HepG2 (cell line): ENCODE results near the gene MYO7B. TPM values are rescaled to one million over a fixed set of nuclear protein-coding genes. Genes with fewer than 3 reads are reported as not detected.

Experiments used
- ARID4A ChIP-seq: sonication (generic); formaldehyde crosslinking; IDR thresholded peaks from 2 replicates; pipeline ENCODE4 v1.5.0; 2020; ENCODE audit warnings: mild to moderate bottlenecking, missing genetic modification reagents, borderline replicate concordance
- BORCS8-MEF2B ChIP-seq: sonication (generic); formaldehyde crosslinking; IDR thresholded peaks from 2 replicates; pipeline ENCODE4 v1.8.0; 2022; ENCODE audit warnings: mild to moderate bottlenecking, missing genetic modification reagents
- CREM ChIP-seq, 2 experiments: sonication (generic) in 1 of 2; formaldehyde crosslinking in 1 of 2; IDR thresholded peaks; 2 replicates each; pipeline versions ENCODE4 v1.4.0 to v1.6.1; 2016 to 2020; ENCODE audit warnings: antibody characterized with exemption in 1 of 2, mild to moderate bottlenecking in 1 of 2, missing genetic modification reagents in 1 of 2
- GATAD1 ChIP-seq: IDR thresholded peaks from 2 replicates; pipeline ENCODE4 v1.6.1; 2016; ENCODE audit warnings: missing genetic modification reagents, missing compliant biosample characterization
- ISX ChIP-seq: sonication (generic); formaldehyde crosslinking; conservative IDR thresholded peaks from 2 replicates; pipeline ENCODE4 v1.5.0; 2020; ENCODE audit warnings: missing genetic modification reagents
- LBX2 ChIP-seq: sonication (generic); formaldehyde crosslinking; IDR thresholded peaks from 2 replicates; pipeline ENCODE4 v1.5.0; 2020; ENCODE audit warnings: missing genetic modification reagents, mild to moderate bottlenecking, borderline replicate concordance
- RBM39 ChIP-seq: fragments of 200-400 bp; formaldehyde crosslinking; IDR thresholded peaks from one replicate; pipeline ENCODE4 v1.6.1; 2018; ENCODE audit warnings: antibody characterized with exemption, mild to moderate bottlenecking, low read depth, low read length; ENCODE audit not compliant: poor library complexity, severe bottlenecking
- WIZ ChIP-seq: sonication (generic); formaldehyde crosslinking; IDR thresholded peaks from 2 replicates; pipeline ENCODE4 v1.5.1; 2020; ENCODE audit warnings: mild to moderate bottlenecking, missing genetic modification reagents
- ZBTB1 ChIP-seq: sonication (generic); formaldehyde crosslinking; IDR thresholded peaks from 2 replicates; pipeline ENCODE4 v1.4.0; 2020; ENCODE audit warnings: missing genetic modification reagents, borderline replicate concordance
- ZBTB14 ChIP-seq: sonication (generic); formaldehyde crosslinking; IDR thresholded peaks from 2 replicates; pipeline ENCODE4 v1.4.0; 2020; ENCODE audit warnings: missing genetic modification reagents
- ZFYVE20 ChIP-seq: sonication (generic); formaldehyde crosslinking; IDR thresholded peaks from 2 replicates; pipeline ENCODE4 v1.8.0; 2023; ENCODE audit warnings: low read depth, mild to moderate bottlenecking, moderate library complexity, missing genetic modification reagents, borderline replicate concordance
- ZHX2 ChIP-seq, 2 experiments: sonication (generic) in 1 of 2; formaldehyde crosslinking in 1 of 2; IDR thresholded peaks; 2 replicates each; pipeline versions ENCODE4 v1.6.1 to v1.9.0; 2014 to 2022; ENCODE audit warnings: antibody characterized with exemption in 1 of 2, borderline replicate concordance in 1 of 2, inconsistent platforms in 1 of 2, low read depth in 1 of 2, missing genetic modification reagents in 1 of 2
- ZNF275 ChIP-seq: sonication (generic); formaldehyde crosslinking; IDR thresholded peaks from 2 replicates; pipeline ENCODE4 v1.8.0; 2022; ENCODE audit warnings: missing genetic modification reagents, mild to moderate bottlenecking, inconsistent platforms, borderline replicate concordance
- polyA plus RNA-seq, 8 experiments: library from polyadenylated mRNA; depleted of rRNA in 3 of 8; stranded (reverse) in 7 of 8; unstranded in 1 of 8; fragments of >200 nt; fragmentation: Illumina TruSeq in 4 of 8; extraction: Trizol in 4 of 8; gene quantifications; 2 replicates each; pipeline versions ENCODE4 v1.2.1 to v1.2.3, GENCODE V29; 2011 to 2016; ENCODE audit warnings: low read depth in 4 of 8, missing spikeins in 1 of 8, mixed read lengths in 1 of 8; ENCODE audit not compliant: insufficient read depth in 1 of 8
- total RNA-seq, 5 experiments: library from RNA; depleted of rRNA; stranded (reverse); fragments of >200 nt; fragmentation: Illumina TruSeq; extraction: Trizol; gene quantifications; 2 replicates each; pipeline ENCODE4 v1.2.3, GENCODE V29; 2016; ENCODE audit warnings: low read depth in 1 of 5

Gene MYO7B
- total and polyA plus RNA-seq, 2 of the 13 experiments (the other 11 are each of a cell fraction or from before 2014, with no cell fraction given) = not detected

- peak; percentile 98 for TF ChIP-seq ZHX2 (IDR thresholded peaks at IDR 0.05; ENCODE audit: low read depth)
- TF ChIP-seq ZHX2 (CRISPR knock-in tag; IDR thresholded peaks at IDR 0.05; ENCODE audit: borderline replicate concordance) = no peak
- no peak; the same call in none of the 2 replicates for TF ChIP-seq ZNF275 (CRISPR knock-in tag)
- no peak for TF ChIP-seq ISX
- peak; percentile 93 for TF ChIP-seq ARID4A (CRISPR knock-in tag)
- TF ChIP-seq RBM39 = peak; percentile 37
- TF ChIP-seq BORCS8-MEF2B (CRISPR knock-in tag) = peak; percentile 47; the same call in 1 of the 2 replicates
- peak; percentile 90 for TF ChIP-seq GATAD1 (CRISPR knock-in tag)
- TF ChIP-seq ZFYVE20 (CRISPR knock-in tag) = no peak
- 0 out of 2 replicates have a peak, but pooled peaks have one; percentile 72 for TF ChIP-seq LBX2 (CRISPR knock-in tag)
- TF ChIP-seq ZBTB14 (CRISPR knock-in tag) = peak; percentile 33; the same call in 1 of the 2 replicates
- TF ChIP-seq CREM (IDR thresholded peaks at IDR 0.05) = peak; percentile 96
- no peak for TF ChIP-seq CREM (CRISPR knock-in tag; IDR thresholded peaks at IDR 0.05)
- no peak for TF ChIP-seq WIZ (CRISPR knock-in tag)
- no peak for TF ChIP-seq ZBTB1 (CRISPR knock-in tag)
Observed at GRCh38 chr2:127526132-127527000, 9.1 kb upstream of the MYO7B start, which contains the start of gene IWS1 (continued).
